Activated naive CD4-positive, alpha-beta T cell (primary cell): ENCODE results near the gene MSI2.

Source experiments
- DNase-seq, 4 experiments: peaks; one replicate each; lab custom pipeline; 2025; lab: John Stamatoyannopoulos, UW

MSI2 gene

DNA sequence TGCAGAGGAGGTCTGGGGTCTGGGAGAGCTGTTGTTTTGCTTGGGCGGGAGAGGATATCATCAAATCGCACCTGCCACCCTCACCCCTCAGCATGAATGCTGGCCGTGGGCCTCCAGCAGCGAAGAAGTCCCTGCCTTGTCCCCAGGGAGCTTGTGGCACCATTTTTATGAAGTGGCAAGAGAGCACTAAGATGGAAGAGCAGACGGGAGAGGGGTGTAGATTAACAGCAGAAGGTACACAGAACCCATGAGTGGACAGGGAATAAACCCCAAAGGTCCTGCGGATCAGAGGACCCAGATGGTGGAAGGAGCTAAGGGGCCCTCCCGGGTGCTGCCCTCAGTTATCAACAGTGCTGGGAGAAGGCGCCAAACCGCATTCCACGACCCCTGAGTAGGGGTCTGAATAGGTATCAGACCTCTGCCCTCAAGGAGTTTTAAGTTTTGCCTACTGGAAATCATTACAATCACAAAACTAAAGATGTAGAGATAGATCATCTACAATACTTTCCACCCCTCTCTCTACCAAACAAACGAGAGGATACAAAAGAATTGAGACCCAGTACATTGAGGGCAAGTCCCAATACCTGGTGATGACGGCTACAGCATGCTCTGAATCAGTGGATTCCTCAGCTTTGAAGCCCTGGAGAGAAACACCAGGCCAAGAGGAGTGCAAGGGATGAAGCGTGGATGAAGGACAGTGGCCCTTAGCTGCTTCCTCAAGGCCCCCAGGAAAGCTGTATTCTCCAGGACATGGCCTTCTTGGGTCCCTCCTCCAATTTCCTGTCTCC lies 428.6 kb downstream of the MSI2 start:
- DNase-seq = no peak

DNA sequence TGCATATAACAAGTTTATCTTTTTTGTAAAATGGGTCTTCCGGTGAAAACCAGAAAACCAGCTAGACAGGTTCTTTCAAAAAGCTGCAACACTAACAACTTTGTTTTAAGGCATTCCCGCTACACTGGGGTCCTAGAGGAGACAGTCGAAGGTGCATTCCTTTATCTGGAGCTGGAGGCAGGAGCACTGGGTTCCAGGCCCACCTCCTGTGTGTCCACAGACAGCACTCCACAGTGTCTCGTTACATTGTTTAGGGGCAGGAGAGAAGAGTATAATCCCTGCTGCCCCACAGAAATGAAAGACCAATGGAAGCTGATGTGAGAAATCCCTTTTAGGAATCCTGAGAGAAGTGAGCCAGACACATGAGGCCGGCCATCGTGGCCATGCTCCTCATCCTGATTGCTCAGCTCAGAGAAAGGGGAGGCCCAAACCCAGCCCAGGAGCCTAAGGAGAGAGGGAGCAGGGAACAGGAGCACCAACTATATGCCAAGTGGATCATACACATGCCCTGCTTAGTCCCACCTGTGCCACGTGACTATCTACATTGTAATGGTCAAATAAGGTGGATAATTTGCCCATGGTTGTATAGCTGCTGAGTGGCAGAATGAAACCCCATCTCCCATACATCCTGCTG lies 429.3 kb downstream of the MSI2 start:
- no peak for DNase-seq

DNA sequence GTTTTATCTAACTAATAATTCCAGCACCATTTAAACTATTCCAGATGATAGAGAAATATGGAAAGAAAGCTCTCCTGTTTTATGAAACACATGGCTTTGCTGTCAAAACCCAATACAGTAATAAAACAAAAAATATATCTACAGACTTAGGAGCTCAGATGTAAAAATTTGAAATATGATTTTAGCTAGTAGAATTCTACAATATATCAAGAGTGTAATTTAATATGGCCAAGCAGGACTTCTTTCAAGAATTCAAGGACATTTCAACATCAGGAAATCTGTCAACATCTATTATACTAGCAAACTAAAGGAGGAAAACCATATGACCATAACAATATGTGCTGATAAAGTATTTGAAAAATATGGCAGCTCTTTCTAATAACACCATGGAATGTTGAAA lies 431.3 kb downstream of the MSI2 start:
- DNase-seq = no peak

DNA sequence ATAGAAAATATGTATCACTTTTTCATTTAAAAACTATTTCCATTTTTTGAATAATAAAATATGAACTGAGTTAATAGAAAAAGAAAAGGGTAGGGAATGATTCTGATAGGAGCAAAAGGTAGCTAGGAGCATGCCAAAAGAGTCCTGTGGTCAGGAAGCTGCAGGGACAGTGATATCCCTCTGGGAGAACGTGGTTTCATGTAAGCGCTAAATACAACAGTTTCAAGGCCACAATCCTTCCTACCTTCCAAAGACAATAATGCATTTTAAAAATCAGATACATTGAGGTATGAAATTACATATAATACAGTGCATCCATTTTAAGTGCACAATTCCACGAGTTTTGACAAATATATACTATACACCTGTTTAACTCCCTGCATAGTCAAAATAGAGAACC lies 432.9 kb downstream of the MSI2 start:
- no peak for DNase-seq

DNA sequence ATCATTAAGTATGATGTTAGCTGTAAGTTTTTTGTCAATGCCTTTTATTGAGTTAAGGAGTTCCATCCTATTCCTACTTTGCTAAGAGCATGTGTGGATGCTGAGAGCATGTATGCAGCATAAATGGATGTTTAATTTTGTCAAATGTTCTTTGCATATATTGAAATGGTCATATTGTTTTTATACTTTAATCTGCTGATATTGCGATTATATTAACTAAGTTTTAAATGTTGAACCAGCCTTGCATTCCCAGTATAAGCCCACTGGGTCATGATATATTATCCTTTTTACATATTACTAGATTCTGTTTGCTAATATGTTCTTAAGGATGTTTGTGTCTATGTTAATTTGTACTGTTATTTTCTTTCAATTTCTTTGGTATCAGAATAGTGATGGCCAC lies 435.6 kb downstream of the MSI2 start:
- no peak for DNase-seq

DNA sequence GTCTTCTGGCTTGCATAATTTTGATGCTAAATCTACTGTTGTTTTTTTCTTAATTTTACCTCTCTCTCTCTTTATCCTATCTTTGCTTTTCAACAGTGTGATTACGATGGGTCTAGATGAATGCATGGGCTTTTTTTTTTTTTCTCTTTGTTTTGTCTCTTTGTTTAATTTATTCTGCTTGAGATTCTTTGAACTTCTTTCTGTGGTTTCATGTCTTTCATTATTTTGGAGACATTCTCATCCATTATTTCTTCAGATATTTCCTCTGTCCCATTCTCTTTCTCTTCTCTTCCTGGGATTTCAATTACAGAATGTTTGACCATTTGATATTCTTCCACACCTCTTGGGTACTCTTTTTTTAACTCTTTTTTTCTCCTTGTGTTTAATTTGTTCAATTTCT lies 436.4 kb downstream of the MSI2 start:
- no peak for DNase-seq

DNA sequence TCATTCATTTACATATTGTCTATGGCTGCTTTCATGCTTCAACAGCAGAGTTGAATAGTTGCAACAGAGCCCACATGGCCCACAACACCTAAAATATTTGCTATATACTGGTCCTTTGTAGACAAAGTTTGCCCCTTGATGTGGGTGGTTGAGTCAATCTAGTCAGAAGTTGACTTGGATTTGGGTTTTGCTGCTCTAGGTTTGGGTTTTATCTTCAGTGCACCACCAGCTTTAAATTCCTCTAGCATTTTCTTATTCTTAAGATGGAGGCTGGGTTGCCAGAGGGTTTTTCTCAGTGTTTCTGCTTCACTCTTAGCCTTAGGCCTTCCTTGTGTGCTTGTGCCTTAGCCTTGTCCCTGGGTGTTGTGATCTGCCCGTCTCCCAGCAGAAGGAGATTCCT lies 437.7 kb downstream of the MSI2 start:
- DNase-seq = no peak

DNA sequence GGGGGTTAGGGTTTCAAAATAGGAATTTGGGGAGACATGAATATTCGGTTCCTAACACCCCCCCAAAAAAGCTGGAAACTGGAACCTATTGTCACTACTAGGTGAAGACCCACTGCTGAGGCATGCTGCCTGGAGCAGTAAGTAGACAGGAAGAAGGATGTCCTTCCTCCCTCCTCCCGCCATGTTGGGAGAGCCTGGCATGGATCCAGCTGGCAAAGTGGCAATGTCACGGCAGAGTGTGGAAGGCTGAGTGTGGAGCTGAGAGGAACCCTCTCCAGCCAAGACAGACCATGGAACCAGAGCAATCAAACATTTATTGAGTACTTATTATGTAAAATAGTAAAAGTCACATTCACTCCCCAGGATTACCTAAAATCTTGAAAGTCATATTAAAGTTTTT lies 439.7 kb downstream of the MSI2 start:
- DNase-seq = no peak

DNA sequence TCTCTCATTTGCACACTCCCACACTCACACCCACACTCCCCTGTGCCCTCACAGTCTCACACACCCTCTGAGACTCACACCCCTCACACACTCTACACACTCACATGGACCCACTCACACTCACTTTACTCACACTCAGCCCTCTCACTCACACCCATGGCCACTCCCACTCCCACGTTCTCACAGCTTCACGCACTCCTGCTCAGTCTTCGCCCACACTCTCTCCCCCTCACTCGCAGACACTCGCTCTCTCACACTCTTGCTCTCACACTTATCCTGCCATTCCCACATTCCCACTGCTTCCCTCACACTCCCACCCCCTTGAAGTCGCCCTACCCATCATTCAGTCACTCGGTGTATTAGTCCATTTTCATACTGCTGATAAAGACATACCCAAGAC lies 440.9 kb downstream of the MSI2 start:
- DNase-seq = no peak

DNA sequence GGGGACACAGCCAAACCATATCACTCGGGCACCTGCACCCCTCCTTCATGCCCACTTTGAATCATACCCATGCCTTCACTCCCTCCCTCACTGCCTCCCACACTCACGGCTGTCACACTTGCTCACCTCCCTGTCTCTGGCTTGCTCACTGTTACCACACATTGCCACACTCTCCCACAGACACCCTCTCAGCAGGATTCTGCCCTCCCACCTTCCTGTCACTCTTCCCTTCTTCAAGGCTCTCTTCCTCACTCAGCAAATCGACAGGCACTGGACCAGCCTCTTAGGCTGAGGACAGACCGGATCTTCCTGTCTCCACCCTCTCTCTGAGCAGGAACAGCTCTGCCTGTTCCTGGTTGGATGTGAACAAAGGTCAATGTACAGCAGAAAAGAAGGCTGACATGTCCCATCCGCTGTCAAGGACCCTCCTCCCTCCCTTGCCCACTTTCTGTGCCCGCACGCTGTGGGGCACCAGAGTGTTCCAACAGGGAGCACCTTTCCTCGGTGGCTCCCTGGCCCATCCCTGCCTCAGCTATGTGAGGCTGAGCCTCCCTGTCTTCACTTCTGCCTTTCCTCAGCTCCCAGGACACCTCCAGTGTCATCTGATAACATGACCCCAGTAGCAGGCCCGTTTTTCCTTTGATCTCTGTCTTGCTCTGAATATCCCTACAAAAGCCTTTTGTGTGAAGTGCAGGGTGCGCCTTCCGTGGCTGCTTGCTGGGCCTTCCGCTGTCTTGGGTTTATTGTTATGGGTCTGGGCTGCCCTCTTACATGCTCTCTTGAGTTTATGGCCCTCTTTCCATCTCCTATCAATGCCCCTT lies 441.8 kb downstream of the MSI2 start:
- DNase-seq = no peak

DNA sequence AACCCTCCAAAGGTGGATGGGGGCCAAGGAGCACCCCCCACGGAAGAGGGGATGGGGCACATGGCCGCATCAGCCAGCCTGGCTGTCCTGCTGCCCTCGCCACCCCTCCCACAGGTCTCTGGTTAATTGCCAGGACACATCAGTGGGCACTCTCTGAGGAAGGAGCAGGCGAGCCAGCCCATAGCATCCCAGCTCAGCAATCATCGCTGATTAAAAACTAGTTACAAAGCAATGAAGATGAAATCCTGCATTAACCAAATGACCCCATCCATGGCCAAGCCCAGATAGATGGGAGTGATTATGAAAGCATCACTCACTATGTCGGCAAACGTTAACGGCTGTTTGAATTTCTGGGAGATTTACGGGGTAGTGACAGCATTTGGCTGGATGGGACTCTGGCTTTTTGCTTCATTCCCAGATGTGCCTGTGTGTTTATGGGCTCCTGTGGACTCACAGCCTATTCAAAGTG lies 443.5 kb downstream of the MSI2 start:
- no peak for DNase-seq

DNA sequence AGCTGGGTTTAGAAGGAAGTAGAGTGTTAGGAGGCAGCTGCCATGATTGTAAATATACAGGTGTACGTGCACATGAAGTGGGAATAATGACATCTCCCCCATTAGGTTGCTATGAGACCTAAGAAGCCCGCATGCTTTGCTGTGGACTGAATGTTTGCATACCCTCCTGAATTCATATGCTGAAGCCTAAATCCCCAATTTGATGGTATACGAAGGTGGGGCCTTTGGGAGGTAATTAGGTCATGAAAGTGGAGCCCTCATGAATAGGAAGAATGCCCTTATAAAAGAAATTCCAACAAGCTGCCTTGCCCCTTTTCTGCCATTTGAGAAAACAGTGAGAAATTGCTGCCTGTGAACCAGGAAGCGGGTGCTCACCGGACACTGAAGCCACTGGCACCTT lies 444.8 kb downstream of the MSI2 start:
- DNase-seq = no peak

DNA sequence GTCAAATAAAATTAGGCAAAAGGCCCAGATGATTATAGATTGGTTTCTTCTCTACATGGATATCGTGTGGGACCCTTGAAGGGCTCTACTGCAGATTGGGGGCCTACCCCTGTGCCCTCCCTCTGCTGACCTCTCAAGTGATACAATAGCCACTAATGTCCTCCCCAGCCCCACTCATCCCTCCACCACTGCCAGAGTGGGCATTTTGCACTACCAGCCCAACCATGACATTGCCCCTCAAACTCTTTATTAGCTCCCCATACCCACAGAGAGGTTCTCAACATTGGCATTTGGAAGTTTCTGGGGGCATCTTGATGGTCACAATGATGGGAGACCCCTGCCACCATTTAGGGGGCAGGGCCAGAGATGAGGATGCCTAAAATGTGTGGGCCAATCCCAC lies 446.9 kb downstream of the MSI2 start:
- DNase-seq = no peak

DNA sequence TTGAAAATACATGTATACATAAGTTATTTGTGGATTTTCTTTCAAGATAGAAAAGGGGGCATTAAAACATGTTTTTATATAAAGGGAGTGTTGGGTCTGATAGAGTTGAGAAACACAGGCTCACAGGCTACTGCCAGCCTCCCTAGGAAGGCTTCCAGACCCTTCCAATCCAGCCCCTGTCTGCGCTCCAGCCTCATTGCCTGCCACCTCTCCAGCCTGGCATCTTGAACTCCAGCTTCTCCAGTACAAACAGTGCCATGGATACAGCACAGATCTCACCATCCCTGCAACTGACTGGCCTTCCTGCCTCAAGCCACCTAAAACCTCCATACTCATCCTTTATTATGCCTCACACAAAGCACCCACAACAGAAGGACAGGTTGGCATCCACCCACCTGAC lies 448.1 kb downstream of the MSI2 start:
- DNase-seq = no peak

DNA sequence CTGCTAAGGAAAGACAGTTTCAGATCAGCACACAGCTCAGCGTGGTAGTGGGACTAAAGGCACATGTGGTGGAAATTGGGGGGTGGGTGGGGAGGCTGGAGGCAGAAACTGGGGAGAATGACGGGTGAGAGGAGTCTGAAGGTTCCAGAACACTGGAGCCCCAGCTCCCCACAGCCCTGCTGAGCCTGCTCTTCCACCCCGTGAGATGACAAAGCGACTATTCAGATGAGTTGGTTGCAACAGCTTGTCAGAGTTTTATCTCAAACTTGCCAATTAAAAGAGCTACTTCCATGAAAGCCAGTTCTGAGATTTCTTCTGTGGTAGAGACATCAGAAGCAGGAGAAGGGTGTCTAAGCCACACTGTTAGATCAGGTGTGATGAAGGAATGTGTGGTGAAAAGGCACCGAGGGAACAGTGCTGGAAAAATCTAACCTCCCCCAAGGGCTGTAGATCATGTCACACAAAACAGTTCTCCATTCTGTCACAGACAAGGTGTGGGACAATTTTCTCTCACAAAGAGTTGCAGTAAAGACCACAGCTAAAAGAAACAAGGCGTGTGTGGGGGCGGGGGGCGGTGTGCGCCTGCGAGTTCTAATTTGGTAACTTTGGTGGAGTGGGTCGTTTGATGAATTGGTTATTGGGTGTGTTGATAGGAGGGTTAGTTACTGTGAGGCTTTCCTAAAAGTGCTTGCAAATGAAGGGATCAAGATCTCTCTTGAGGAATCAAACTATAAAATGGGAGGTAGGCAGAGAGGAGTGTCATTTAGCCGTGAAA lies 449.8 kb downstream of the MSI2 start:
- no peak for DNase-seq

DNA sequence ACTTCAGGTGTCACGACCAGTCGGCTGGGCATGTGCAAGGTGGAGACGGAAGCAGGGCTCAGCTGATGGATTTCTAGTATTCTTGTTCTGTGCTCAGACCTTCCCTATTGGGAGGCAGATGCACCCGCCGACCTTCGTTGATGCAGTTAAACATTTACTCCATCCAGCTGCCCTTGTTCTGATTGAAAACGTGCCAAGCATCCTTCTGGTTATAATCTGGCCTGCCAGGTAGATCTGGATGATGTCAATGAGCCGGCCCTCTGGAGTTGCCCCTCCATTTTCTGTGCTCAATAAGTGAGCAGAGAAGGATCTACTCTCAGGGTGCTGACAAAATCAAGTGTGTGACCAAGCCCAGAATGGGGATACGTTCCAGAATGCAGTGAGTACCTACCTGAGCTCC lies 450.4 kb downstream of the MSI2 start:
- DNase-seq = no peak

DNA sequence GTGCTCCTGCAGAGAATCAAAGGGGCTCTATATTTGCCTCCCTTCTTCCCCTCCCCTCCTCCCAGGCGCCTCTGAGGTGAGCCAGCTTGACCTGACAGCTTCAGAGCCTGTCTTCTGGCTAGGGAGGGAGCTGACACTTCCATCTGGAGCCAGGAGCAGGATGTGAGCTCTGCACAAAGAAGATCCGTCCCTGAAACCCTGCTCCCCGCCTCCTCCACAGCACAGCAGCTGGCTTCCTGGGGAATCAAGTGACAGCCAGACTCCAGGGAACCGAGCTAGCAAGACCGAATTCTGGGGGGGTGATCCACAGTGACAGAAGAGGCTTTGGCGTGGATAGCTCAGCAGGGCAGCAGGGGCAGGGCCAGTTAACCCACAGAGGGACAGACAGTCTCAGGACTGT lies 451.6 kb downstream of the MSI2 start:
- no peak for DNase-seq

DNA sequence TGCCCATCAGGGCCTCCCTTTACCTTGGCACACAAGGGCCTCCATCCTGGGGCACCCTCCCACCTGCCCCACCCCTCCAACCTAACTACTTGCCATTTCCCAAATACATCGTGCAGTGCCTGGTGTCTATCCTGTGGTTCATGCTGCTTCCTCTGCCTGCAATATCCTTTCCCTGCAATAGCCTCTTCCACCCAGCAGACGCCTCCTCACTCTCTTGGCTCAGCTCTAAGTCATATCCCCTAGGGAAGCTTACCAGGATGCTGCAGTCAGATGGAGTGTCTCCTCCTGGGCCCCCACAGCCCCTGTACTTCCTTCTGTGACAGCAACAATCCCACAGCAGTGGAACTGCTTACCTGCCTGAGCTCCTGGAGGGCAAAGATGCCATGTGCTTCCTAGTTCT lies 452.1 kb downstream of the MSI2 start:
- no peak for DNase-seq

DNA sequence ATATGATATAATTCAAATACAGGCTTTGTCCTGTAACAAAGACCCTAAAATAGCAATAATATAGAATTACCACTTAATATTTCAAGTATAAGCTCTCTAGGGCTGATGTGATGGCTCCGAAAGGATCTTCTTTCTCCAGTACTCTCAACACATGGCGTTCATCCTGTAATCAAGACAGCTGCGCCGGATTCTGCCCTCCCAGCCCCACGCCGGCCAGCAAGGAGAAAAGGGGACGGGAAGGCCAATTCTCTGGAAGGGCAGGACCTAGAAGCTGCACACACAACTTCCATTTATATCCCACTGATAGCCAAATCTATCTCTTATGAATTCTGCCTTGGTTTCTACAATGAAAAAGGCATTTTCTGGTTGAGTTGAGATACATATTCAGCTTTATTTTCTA lies 456.8 kb downstream of the MSI2 start:
- DNase-seq = no peak

DNA sequence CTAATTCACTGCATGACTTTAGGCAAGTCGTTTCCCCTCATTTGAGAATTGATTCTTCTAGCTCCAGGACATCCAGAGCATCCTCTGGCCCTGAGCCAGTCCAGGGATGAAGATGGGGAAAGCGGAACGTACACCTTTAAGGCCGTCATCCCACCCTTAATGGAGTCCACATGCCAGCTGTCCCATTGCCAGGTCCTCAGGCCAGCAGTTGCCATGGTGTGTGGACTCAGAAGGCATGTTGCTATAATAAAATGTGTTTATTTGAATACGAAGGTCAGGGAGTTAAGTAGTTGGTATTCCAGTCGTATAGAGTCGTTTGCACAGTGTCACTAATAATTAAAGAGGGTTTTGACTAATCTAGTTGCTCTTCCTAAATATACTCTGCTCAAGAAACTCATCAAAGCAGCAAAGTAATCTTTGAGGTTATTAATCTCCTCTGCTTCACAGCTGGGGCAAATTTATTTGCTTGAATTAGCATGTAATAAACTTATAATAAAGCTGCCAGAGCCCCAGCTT lies 458.4 kb downstream of the MSI2 start:
- DNase-seq = no peak

DNA sequence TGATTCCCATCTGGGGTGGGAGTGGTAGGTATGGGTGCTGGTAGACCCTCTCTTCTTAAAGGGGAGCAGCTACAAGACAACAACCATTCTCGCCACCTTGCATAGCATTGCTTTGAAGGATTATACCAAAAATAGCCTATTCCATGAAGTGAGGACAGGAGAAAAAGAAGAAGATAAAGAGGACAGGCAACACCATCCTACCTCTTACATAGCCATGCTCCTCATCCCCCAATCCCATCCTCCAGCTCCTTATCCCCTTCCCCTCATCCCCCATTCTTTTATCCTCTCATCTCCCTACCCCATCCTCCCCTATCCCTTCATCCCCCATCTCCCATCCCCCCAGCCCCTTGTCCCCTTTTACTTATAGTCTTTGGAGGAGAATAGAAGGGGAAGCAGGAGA lies 459.7 kb downstream of the MSI2 start:
- DNase-seq = no peak

DNA sequence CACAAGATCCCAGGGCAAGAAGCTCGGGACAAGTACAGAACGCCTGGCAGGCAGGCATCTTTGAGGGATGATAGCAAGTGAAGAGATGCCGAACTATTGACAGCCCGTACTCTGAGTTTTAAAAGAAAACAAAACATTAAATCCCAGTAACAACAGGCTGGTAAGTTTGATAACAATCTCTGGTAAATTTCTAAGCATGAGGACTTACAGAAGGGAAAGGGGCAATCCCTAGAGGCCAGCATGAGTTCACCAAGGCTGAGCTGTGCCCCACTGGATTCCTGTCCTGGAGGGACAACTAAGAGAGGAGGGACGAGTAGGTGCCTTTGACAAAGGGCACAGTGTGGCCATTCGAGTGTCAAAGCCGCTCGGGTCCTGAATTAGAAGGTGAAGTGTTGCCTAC lies 462.6 kb downstream of the MSI2 start:
- no peak for DNase-seq
